ENCODE results near the gene CPSF4. TPM values are rescaled to one million over a fixed set of nuclear protein-coding genes. Genes with fewer than 3 reads are reported as not detected.

CPSF4 gene
- total and polyA plus RNA-seq, 11 donors: 12.7 to 24.8 (median 16.4) TPM

DNA sequence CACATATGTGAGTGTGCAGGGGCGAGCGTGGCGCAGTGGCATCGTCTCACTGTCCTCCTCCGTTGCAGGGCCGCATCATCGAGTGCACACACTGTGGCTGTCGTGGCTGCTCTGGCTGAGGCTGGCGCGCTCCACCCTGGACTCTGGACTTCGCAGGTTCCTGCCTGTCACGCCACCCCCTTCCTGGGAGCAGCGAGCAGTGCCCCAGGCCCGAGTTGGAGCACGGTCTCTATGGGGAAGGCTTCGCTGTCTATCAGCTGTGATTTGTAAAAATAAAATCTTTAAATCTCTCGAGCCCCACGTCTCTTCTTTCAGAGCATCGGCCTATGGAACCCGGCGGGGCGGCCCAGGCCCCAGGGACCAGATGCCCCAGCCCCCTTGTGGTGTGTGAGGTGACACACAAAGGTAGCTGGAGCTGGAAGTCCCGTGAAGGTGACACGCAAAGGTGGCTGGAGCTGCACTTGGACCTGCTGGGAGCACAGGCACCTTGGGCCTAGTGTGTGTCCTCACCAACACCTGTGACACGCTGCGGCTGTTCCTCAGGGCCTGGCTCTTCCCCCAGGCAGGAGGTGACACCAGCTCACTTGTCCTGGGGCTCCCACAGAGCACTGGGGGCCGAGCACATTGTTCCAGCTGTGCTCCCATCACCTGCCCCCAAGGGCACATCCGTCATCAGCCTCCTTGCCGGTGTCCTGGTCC, 19.3 kb upstream of the CPSF4 start:
- DNase-seq: peak in 1 of 5 donors; percentile 54
- H3K36me3 ChIP-seq: peaks cover 2 to 99% (median 90%) of the 10 kb centered on the region in 9 donors
- H3K9me3 ChIP-seq: no peaks in the 10 kb centered on the region
- ATAC-seq: peak in 2 of 4 donors; percentile 13 to 17
- no peak overlapping the region for H3K27ac ChIP-seq
- H3K27me3 ChIP-seq: no peaks in the 10 kb centered on the region
- TF ChIP-seq, protein P1, sequence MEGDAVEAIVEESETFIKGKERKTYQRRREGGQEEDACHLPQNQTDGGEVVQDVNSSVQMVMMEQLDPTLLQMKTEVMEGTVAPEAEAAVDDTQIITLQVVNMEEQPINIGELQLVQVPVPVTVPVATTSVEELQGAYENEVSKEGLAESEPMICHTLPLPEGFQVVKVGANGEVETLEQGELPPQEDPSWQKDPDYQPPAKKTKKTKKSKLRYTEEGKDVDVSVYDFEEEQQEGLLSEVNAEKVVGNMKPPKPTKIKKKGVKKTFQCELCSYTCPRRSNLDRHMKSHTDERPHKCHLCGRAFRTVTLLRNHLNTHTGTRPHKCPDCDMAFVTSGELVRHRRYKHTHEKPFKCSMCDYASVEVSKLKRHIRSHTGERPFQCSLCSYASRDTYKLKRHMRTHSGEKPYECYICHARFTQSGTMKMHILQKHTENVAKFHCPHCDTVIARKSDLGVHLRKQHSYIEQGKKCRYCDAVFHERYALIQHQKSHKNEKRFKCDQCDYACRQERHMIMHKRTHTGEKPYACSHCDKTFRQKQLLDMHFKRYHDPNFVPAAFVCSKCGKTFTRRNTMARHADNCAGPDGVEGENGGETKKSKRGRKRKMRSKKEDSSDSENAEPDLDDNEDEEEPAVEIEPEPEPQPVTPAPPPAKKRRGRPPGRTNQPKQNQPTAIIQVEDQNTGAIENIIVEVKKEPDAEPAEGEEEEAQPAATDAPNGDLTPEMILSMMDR (IDR thresholded peaks at IDR 0.05): no peak
- TF ChIP-seq POLR2A (IDR thresholded peaks at IDR 0.05): no peak
- H3K4me1 ChIP-seq: no peaks in the 10 kb centered on the region
- intact Hi-C loops (cut with DNase I): loop anchor here in 3 of 10 donors (10.0 kb wide), 3 partner anchors 55 to 1135 kb away; partner anchors contain the start of gene BRI3 (in 1 of the 3)
- 87 to 90% (median 89%) methylated on average over 27 to 29 of the region's 29 CpGs for WGBS, 4 donors
- H3K4me3 ChIP-seq: no peak overlapping the region

DNA sequence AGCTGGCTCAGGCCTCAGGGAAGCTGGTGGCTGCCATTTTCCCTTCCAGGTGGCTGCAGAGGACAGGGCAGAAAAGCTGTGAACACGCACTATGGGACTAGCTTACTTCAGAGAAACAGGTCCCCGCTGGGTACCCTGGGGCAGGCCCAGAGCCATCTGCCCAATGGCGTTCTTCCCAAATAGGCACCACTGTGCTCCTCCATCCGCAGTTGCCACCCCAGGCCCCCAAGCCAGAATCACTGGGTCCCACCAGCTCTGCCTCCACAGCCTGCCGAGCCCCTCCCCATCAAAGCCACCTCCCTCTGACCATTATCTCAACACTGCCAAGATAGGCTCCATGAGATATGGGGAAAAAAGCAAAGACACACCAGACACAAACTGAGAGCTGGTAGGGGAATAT, 18.5 kb upstream of the CPSF4 start:
- H3K9me3 ChIP-seq: no peaks in the 10 kb centered on the region
- H3K4me3 ChIP-seq: no peak overlapping the region
- TF ChIP-seq, protein P1 (IDR thresholded peaks at IDR 0.05): no peak
- no peak for TF ChIP-seq POLR2A (IDR thresholded peaks at IDR 0.05)
- intact Hi-C loops (cut with DNase I): no loop called here
- no peaks in the 10 kb centered on the region for H3K27me3 ChIP-seq
- peaks cover 2 to 99% (median 90%) of the 10 kb centered on the region in 9 donors for H3K36me3 ChIP-seq
- H3K4me1 ChIP-seq: no peaks in the 10 kb centered on the region
- DNase-seq: peak in 1 of 5 donors; percentile 38
- WGBS, 4 donors: 80 to 92% (median 89%) methylated on average over 5 of the region's 5 CpGs
- no peak overlapping the region for H3K27ac ChIP-seq
- ATAC-seq: no peak

DNA sequence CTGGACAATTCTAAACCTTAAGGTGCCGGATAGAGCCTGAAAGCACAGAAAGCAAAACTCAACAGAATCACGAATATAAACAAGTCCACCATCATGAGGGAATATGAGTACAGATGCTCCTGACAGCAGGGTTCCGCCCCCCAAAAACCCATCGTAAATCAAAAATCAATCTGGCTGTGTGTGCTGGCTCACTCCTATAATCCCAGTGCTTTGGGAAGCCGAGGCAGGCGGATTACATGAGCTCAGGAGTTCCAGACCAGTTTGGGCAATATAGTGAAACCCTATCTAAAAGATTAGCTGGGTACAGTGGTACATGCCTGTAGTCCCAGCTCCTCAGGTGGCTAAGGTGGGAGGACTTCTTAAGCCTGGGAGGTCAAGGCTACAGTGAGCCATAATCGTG, 17.8 kb upstream of the CPSF4 start:
- TF ChIP-seq POLR2A (IDR thresholded peaks at IDR 0.05): no peak
- TF ChIP-seq, protein P1 (IDR thresholded peaks at IDR 0.05): no peak
- no peak for DNase-seq
- no peaks in the 10 kb centered on the region for H3K27me3 ChIP-seq
- no peaks in the 10 kb centered on the region for H3K4me1 ChIP-seq
- H3K27ac ChIP-seq: no peak overlapping the region
- H3K9me3 ChIP-seq: no peaks in the 10 kb centered on the region
- 87 to 94% (median 90%) methylated on average over 7 of the region's 7 CpGs for WGBS, 4 donors
- H3K4me3 ChIP-seq: no peak overlapping the region
- intact Hi-C loops (cut with DNase I): no loop called here
- peaks cover 2 to 97% (median 89%) of the 10 kb centered on the region in 9 donors for H3K36me3 ChIP-seq
- no peak for ATAC-seq

DNA sequence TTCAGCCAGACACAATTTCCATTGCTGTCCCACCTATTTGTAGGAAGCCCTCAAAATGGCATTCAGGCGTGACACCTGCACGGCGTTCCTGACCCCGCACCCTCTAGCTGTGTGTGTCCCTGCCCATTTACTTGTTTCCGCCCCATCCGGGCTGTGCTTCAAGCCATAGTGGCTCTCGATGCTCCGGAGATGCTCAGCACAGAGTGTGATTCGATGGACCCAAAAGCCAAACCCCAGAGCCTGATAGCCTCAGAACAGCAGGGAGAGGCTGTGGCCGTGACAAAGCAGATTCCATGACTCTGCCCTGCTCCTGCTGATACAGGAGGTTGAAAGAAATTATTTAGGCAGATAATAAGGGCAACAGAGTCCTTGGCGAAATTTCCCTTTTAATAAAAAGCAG, 16.6 kb upstream of the CPSF4 start:
- H3K36me3 ChIP-seq: peaks cover 2 to 85% (median 77%) of the 10 kb centered on the region in 9 donors
- H3K27me3 ChIP-seq: no peaks in the 10 kb centered on the region
- H3K4me1 ChIP-seq: no peaks in the 10 kb centered on the region
- no peak for TF ChIP-seq POLR2A (IDR thresholded peaks at IDR 0.05)
- TF ChIP-seq, protein P1 (IDR thresholded peaks at IDR 0.05): no peak
- WGBS, 4 donors: 88 to 94% (median 90%) methylated on average over 11 of the region's 11 CpGs
- ATAC-seq (no peak), DNase-seq (peak in 1 of 5 donors; percentile 17)
- no peaks in the 10 kb centered on the region for H3K9me3 ChIP-seq
- H3K4me3 ChIP-seq: no peak overlapping the region
- H3K27ac ChIP-seq: no peak overlapping the region
- intact Hi-C loops (cut with DNase I): no loop called here
